GM12878 (cell line): Measurements from ENCODE around the gene FREM3. TPM values are rescaled to one million over a fixed set of nuclear protein-coding genes. Genes with fewer than 3 reads are reported as not detected.
"Not testable (repeated sequence)": the region's sequence is repeated elsewhere in the genome, so short reads cannot be mapped to it uniquely, and the experiment has no call there.

Source experiments
- ATAC-seq: fragments of 200-7000 bp; cut with Tn5 transposase; 3 replicates; pipeline ENCODE4 v1.9.1; 2020; ENCODE audit warnings: mild to moderate bottlenecking, moderate library complexity
- BruUV-seq: library from RNA; stranded (reverse); fragments of 400-500 nt; replicated peaks from 2 replicates; lab custom pipeline; 2021; lab: Mats Ljungman, UMichigan
- CTCF ChIA-PET: fragments of 300-600 bp; sonication (Branson Sonifier 250); formaldehyde crosslinking; extraction: SDS; loops from one replicate; lab custom pipeline; 2021; ENCODE audit warnings: inconsistent platforms; lab: Yijun Ruan, JAX
- POLR2A ChIA-PET: fragments of 350-600 bp; formaldehyde crosslinking; extraction: SDS; loops from one replicate; lab custom pipeline; 2021; ENCODE audit warnings: inconsistent platforms; lab: Charles Lee
- RAD21 ChIA-PET: fragments of 300-600 bp; sonication (Branson Sonifier 250); formaldehyde crosslinking; loops from one replicate; lab custom pipeline; 2023; ENCODE audit warnings: antibody characterized with exemption; ENCODE audit not compliant: unreplicated experiment; lab: Charles Lee
- SMC1A ChIA-PET: fragments of 300-600 bp; sonication (Branson Sonifier 250); formaldehyde crosslinking; loops from one replicate; lab custom pipeline; 2023; ENCODE audit not compliant: unreplicated experiment, uncharacterized antibody; lab: Charles Lee
- DNase-seq: peaks from one replicate; pipeline ENCODE4 v3.0.0-alpha.2; 2011; ENCODE audit warnings: low read depth, low spot score
- FAIRE-seq: peaks from 3 replicates; lab custom pipeline; 2011; peaks lifted over from hg19 to GRCh38; lab: Jason Lieb, UNC
- H2AFZ ChIP-seq: 2 replicates; pipeline ENCODE4 v1.6.0; 2011; ENCODE audit warnings: low read depth, low read length, control low read depth; ENCODE audit not compliant: control insufficient read depth
- H3K27ac ChIP-seq: 2 replicates; pipeline ENCODE4 v1.5.1; 2011; ENCODE audit warnings: control low read depth; ENCODE audit not compliant: control insufficient read depth, insufficient read depth
- H3K27me3 ChIP-seq, 2 experiments: replicated peaks in 1 of 2; 2 replicates each; pipeline versions ENCODE4 v1.6.0 to v1.6.1; 2011; ENCODE audit warnings: low read length in 1 of 2; ENCODE audit not compliant: control insufficient read depth in 2 of 2, insufficient read depth in 2 of 2
- H3K36me3 ChIP-seq, 2 experiments: 2 replicates each; pipeline ENCODE4 v1.5.1; 2011; ENCODE audit warnings: low read length in 1 of 2; ENCODE audit not compliant: control insufficient read depth in 2 of 2, insufficient read depth in 2 of 2
- H3K4me1 ChIP-seq: 2 replicates; pipeline ENCODE4 v1.6.1; 2011; ENCODE audit warnings: mild to moderate bottlenecking, low read length, moderate library complexity, mixed read lengths; ENCODE audit not compliant: control insufficient read depth, insufficient read depth
- H3K4me2 ChIP-seq: 2 replicates; pipeline ENCODE4 v1.6.0; 2011; ENCODE audit warnings: control low read depth; ENCODE audit not compliant: control insufficient read depth, insufficient read depth
- H3K4me3 ChIP-seq: fragments of 200-600 bp; sonication (generic); 2 replicates; pipeline ENCODE4 v1.5.1; 2016
- H3K79me2 ChIP-seq: 2 replicates; pipeline ENCODE4 v1.6.0; 2011; ENCODE audit warnings: low read length; ENCODE audit not compliant: control insufficient read depth, insufficient read depth
- H3K9ac ChIP-seq: 2 replicates; pipeline ENCODE4 v1.8.0; 2011; ENCODE audit warnings: low read length, control low read depth, mixed read lengths; ENCODE audit not compliant: control insufficient read depth, insufficient read depth
- H3K9me3 ChIP-seq: replicated peaks from 3 replicates; pipeline ENCODE4 v1.5.1; 2011; ENCODE audit warnings: mild to moderate bottlenecking, low read length; ENCODE audit not compliant: control insufficient read depth, insufficient read depth
- H4K20me1 ChIP-seq: 2 replicates; pipeline ENCODE4 v1.6.0; 2011; ENCODE audit not compliant: control insufficient read depth, insufficient read depth
- CREM ChIP-seq: IDR thresholded peaks from 2 replicates; pipeline ENCODE4 v1.6.1; 2014; ENCODE audit warnings: antibody characterized with exemption, low read depth
- CTCF ChIP-seq, 3 experiments: IDR thresholded peaks in 2 of 3; conservative IDR thresholded peaks in 1 of 3; 2 replicates each; pipeline ENCODE4 v1.5.1; 2011; ENCODE audit warnings: low read depth in 3 of 3, low read length in 3 of 3, mild to moderate bottlenecking in 3 of 3, control low read depth in 2 of 3, moderate library complexity in 2 of 3, inconsistent platforms in 1 of 3, mixed read lengths in 1 of 3; ENCODE audit not compliant: control insufficient read depth in 2 of 3, insufficient read depth in 1 of 3; ENCODE audit errors: extremely low read depth in 1 of 3
- RAD21 ChIP-seq: IDR thresholded peaks from 2 replicates; pipeline ENCODE4 v1.6.1; 2011; ENCODE audit warnings: mild to moderate bottlenecking, low read depth, low read length, moderate library complexity; ENCODE audit not compliant: insufficient read depth
- WGBS: methylation state at CpG from one replicate; pipeline ENCODE4 v1.1.6; 2016; ENCODE audit warnings: low lambda C conversion rate; ENCODE audit not compliant: insufficient replicate concordance, insufficient coverage; ENCODE audit errors: missing lambda C conversion rate; 5-methylcytosine and 5-hydroxymethylcytosine counted together
- in situ Hi-C: fragments of 300-500 bp; cut with MboI; formaldehyde crosslinking; loops from 9 replicates; pipeline ENCODE4 v1.14.3; 2018; ENCODE audit warnings: mixed read lengths
- intact Hi-C: fragments of 100-400 bp; cut with micrococcal nuclease; formaldehyde crosslinking; loops from one replicate; pipeline ENCODE4 v1.14.2; 2022; ENCODE audit not compliant: unreplicated experiment
- polyA plus RNA-seq, 11 experiments: library from polyadenylated mRNA; depleted of rRNA in 4 of 11; unstranded in 6 of 11; stranded (reverse) in 5 of 11; fragments of >200 nt; fragmentation: Nextera tagmentation in 4 of 11; fragmentation: Illumina TruSeq in 1 of 11; extraction: Ambion mirVana in 4 of 11; extraction: Trizol in 1 of 11; gene quantifications; 1 replicate in 1 of 11; 2 replicates in 10 of 11; pipeline versions ENCODE4 v1.2.1 to v1.2.3, GENCODE V29; 2011 to 2016; ENCODE audit warnings: inconsistent platforms in 2 of 11, missing spikeins in 2 of 11, low read depth in 1 of 11
- total RNA-seq, 4 experiments: library from RNA; depleted of rRNA in 3 of 4; stranded (reverse); fragments of >200 nt in 3 of 4; fragmentation: Illumina TruSeq in 1 of 4; extraction: Trizol in 1 of 4; gene quantifications; 2 replicates each; pipeline versions ENCODE4 v1.2.1 to v1.2.3, GENCODE V29; 2013 to 2021

The FREM3 gene
- total and polyA plus RNA-seq, 10 of the 15 experiments (the other 5 are each of a cell fraction or from before 2014, with no cell fraction given) = not detected

GRCh38 chr4:143531380-143531779 lies 169.1 kb downstream of the FREM3 start:
- Histone ChIP-seq H2AFZ (no peak overlapping the region), H3K27ac (no peak overlapping the region), H3K4me3 (no peak overlapping the region), H3K4me2 (no peak overlapping the region), H3K9ac (no peak overlapping the region), H3K9me3 (no peaks in the 10 kb centered on the region), H3K36me3 (peaks cover 2 to 37% of the 10 kb centered on the region in 2 experiments; a peak in 2 of 4 replicates), H3K79me2 (no peaks in the 10 kb centered on the region), H3K27me3 (no peaks in the 10 kb centered on the region), H3K4me1 (no peaks in the 10 kb centered on the region), H4K20me1 (no peaks in the 10 kb centered on the region)
- FAIRE-seq (no peak), DNase-seq (no peak), ATAC-seq (peak; percentile 62)
- SMC1A ChIA-PET = interaction anchor here (0.8 to 1.4 kb wide), 5 partner anchors 11 to 156 kb away, joined by 3 to 4 read pairs (median 3); partner anchors contain the start of gene SMARCA5
- 100% methylated on average over 1 of the region's 1 CpG for WGBS
- POLR2A ChIA-PET = no interaction called here
- in situ Hi-C loops = loop anchor here (25.0 kb wide), 1 partner anchor 1581 kb away; no protein-coding TSS in a partner anchor
- intact Hi-C loops = no loop called here
- CTCF ChIA-PET = interaction anchor here (0.6 to 1.8 kb wide), 9 partner anchors 9 to 311 kb away, joined by 3 to 8 read pairs (median 3); no protein-coding TSS in a partner anchor
- RAD21 ChIA-PET = no interaction called here
- TF ChIP-seq RAD21 (peak; percentile 25; the same call in 1 of the 2 replicates), CTCF (IDR thresholded peaks at IDR 0.05 in 2 of 3, conservative IDR thresholded peaks at IDR 0.05 in 1 of 3; ENCODE audit: control insufficient read depth in 2 of 3, extremely low read depth in 1 of 3, insufficient read depth in 1 of 3, low read depth in 3 of 3, low read length in 3 of 3) (peak; percentile 31 to 40 (median 34); a peak in 4 of 6 replicates), CREM (no peak)
- BruUV-seq = TSS peak; percentile 12

- POLR2A ChIA-PET = not testable (repeated sequence)
Measured at GRCh38 chr4:143528046-143528445, 172.4 kb downstream of the FREM3 start.

More at GRCh38 chr4:143528046-143528445, 172.4 kb downstream of the FREM3 start:
- H3K27ac ChIP-seq, intact Hi-C loops, H3K4me3 ChIP-seq, CTCF ChIA-PET, ATAC-seq, H3K4me1 ChIP-seq, H3K9me3 ChIP-seq, H3K27me3 ChIP-seq, H3K4me2 ChIP-seq, DNase-seq, H3K79me2 ChIP-seq, FAIRE-seq, H3K9ac ChIP-seq, H2AFZ ChIP-seq, RAD21 ChIA-PET, H4K20me1 ChIP-seq: not testable (repeated sequence)
- BruUV-seq = TSS peak; percentile 2
- SMC1A ChIA-PET = interaction anchor here (0.8 kb wide), 1 partner anchor 111 kb away, joined by 3 read pairs; no protein-coding TSS in a partner anchor
- 96% methylated on average over 4 of the region's 4 CpGs for WGBS
- H3K36me3 ChIP-seq = peaks cover 0 to 31% of the 10 kb centered on the region in 2 experiments; a peak in 3 of 4 replicates
- in situ Hi-C loops = loop anchor here (25.0 kb wide), 1 partner anchor 1584 kb away; no protein-coding TSS in a partner anchor

Other genes starting within 250 kb of the FREM3 start
- gene SMARCA5, start 187.0 kb downstream of the FREM3 start, total RNA-seq (2014; rRNA removed) = 29.1 and 37.3 TPM in 2 replicates
- 56.8 and 58.7 TPM in 2 replicates for gene SMARCA5, start 187.0 kb downstream of the FREM3 start, total RNA-seq (2014; rRNA removed; fragmentation: Illumina TruSeq; extraction: Trizol)
- gene SMARCA5, start 187.0 kb downstream of the FREM3 start, total RNA-seq (2021) = 47.0 and 49.6 TPM in 2 replicates
- 29.7 and 57.6 TPM in 2 replicates for gene SMARCA5, start 187.0 kb downstream of the FREM3 start, polyA plus RNA-seq (2011; rRNA removed)
- gene SMARCA5, start 187.0 kb downstream of the FREM3 start, polyA plus RNA-seq (2014; fragmentation: Illumina TruSeq; extraction: Trizol) = 42.7 and 52.6 TPM in 2 replicates
- gene SMARCA5, start 187.0 kb downstream of the FREM3 start, polyA plus RNA-seq (2014; fragmentation: Nextera tagmentation; extraction: Ambion mirVana) = 10 to 100 TPM; 21.7 to 32.2 TPM
- gene SMARCA5, start 187.0 kb downstream of the FREM3 start, polyA plus RNA-seq (2014; rRNA removed) = 23.1 and 26.8 TPM in 2 replicates
- 10 to 100 TPM; 65.4 to 69.6 TPM for gene SMARCA5, start 187.0 kb downstream of the FREM3 start, polyA plus RNA-seq (2016; fragmentation: Nextera tagmentation; extraction: Ambion mirVana)
- gene GYPE, start 204.9 kb upstream of the FREM3 start, total RNA-seq (2014; rRNA removed) = 0.68 and 1.3 TPM in 2 replicates
- 1.1 TPM in 2 replicates for gene GYPE, start 204.9 kb upstream of the FREM3 start, total RNA-seq (2014; rRNA removed; fragmentation: Illumina TruSeq; extraction: Trizol)
- 1.5 TPM in 2 replicates for gene GYPE, start 204.9 kb upstream of the FREM3 start, total RNA-seq (2021)
- gene GYPE, start 204.9 kb upstream of the FREM3 start, polyA plus RNA-seq (2011; rRNA removed) = 0.60 and 0.63 TPM in 2 replicates
- gene GYPE, start 204.9 kb upstream of the FREM3 start, polyA plus RNA-seq (2014; fragmentation: Illumina TruSeq; extraction: Trizol) = 2.0 and 2.8 TPM in 2 replicates
- gene GYPE, start 204.9 kb upstream of the FREM3 start, polyA plus RNA-seq (2014; fragmentation: Nextera tagmentation; extraction: Ambion mirVana) = under 1 TPM; 0.66 to 0.91 TPM
- 0.74 and 0.78 TPM in 2 replicates for gene GYPE, start 204.9 kb upstream of the FREM3 start, polyA plus RNA-seq (2014; rRNA removed)
- gene GYPE, start 204.9 kb upstream of the FREM3 start, polyA plus RNA-seq (2016; fragmentation: Nextera tagmentation; extraction: Ambion mirVana) = 1 to 10 TPM in 1 of 2 experiments, under 1 TPM in 1; 0.75 to 1.1 TPM